Osteocyte (in vitro differentiated cells): ENCODE results near the gene ITPR1. TPM values are rescaled to one million over a fixed set of nuclear protein-coding genes. Genes with fewer than 3 reads are reported as not detected.

Experiments
- DNase-seq: peaks from one replicate; pipeline ENCODE4 v3.0.0; 2021; ENCODE audit warnings: mixed read lengths; ENCODE audit not compliant: unreplicated experiment; ENCODE audit errors: extremely low spot score
- H3K27ac Mint-ChIP-seq: one replicate; pipeline ENCODE4 v1.8.0; 2021; ENCODE audit warnings: mild to moderate bottlenecking, mixed read lengths; ENCODE audit not compliant: unreplicated experiment
- H3K27me3 Mint-ChIP-seq: one replicate; pipeline ENCODE4 v1.8.0; 2021; ENCODE audit warnings: mixed read lengths; ENCODE audit not compliant: unreplicated experiment
- H3K36me3 Mint-ChIP-seq: one replicate; pipeline ENCODE4 v1.8.0; 2021; ENCODE audit warnings: mixed read lengths; ENCODE audit not compliant: unreplicated experiment
- H3K4me1 Mint-ChIP-seq: one replicate; pipeline ENCODE4 v1.8.0; 2021; ENCODE audit warnings: mixed read lengths; ENCODE audit not compliant: unreplicated experiment
- H3K4me3 Mint-ChIP-seq: one replicate; pipeline ENCODE4 v1.8.0; 2021; ENCODE audit warnings: mild to moderate bottlenecking, moderate library complexity, mixed read lengths; ENCODE audit not compliant: unreplicated experiment
- H3K9me3 Mint-ChIP-seq: one replicate; pipeline ENCODE4 v1.8.0; 2021; ENCODE audit warnings: mixed read lengths; ENCODE audit not compliant: unreplicated experiment
- CTCF ChIP-seq: fragments of 200-600 bp; sonication (generic); IDR thresholded peaks from 2 replicates; pipeline ENCODE4 v1.5.0; 2021; ENCODE audit warnings: antibody characterized with exemption, mild to moderate bottlenecking, moderate library complexity
- total RNA-seq: library from RNA; stranded (reverse); gene quantifications from 2 replicates; pipeline ENCODE4 v1.2.1, GENCODE V29; 2021

Gene ITPR1
- total RNA-seq, 1 donor from 2014 or later, result 34.3 TPM

- Mint-ChIP-seq H3K27ac (no peak overlapping the region), H3K27me3 (peaks cover 5% of the 10 kb centered on the region), H3K9me3 (peaks cover 25% of the 10 kb centered on the region), H3K4me3 (no peak overlapping the region), H3K36me3 (peaks cover 8% of the 10 kb centered on the region), H3K4me1 (no peaks in the 10 kb centered on the region)
- no peak for TF ChIP-seq CTCF
- no peak for DNase-seq
These were observed 366.6 kb downstream of the ITPR1 start for GRCh38 chr3:4859788-4860187.

- TF ChIP-seq CTCF, result no peak
- no peak overlapping the region for H3K4me3 Mint-ChIP-seq
- H3K4me1 Mint-ChIP-seq, result peaks cover 15% of the 10 kb centered on the region
- H3K36me3 Mint-ChIP-seq, result peaks cover 8% of the 10 kb centered on the region
- H3K9me3 Mint-ChIP-seq, result peaks cover 21% of the 10 kb centered on the region
- no peak overlapping the region for H3K27ac Mint-ChIP-seq
- DNase-seq, result no peak
- peaks cover 5% of the 10 kb centered on the region for H3K27me3 Mint-ChIP-seq
These were observed 369.8 kb downstream of the ITPR1 start for GRCh38 chr3:4862973-4863372.

GRCh38 chr3:4864503-4864902 lies 371.4 kb downstream of the ITPR1 start:
- peaks cover 22% of the 10 kb centered on the region for H3K4me1 Mint-ChIP-seq
- DNase-seq, result no peak
- no peak overlapping the region for H3K4me3 Mint-ChIP-seq
- peaks cover 8% of the 10 kb centered on the region for H3K36me3 Mint-ChIP-seq
- peaks cover 21% of the 10 kb centered on the region for H3K9me3 Mint-ChIP-seq
- H3K27me3 Mint-ChIP-seq, result peaks cover 5% of the 10 kb centered on the region
- no peak overlapping the region for H3K27ac Mint-ChIP-seq
- TF ChIP-seq CTCF, result no peak

- Mint-ChIP-seq H3K27ac (no peak overlapping the region), H3K36me3 (peaks cover 8% of the 10 kb centered on the region), H3K9me3 (peaks cover 17% of the 10 kb centered on the region), H3K4me1 (peaks cover 22% of the 10 kb centered on the region), H3K27me3 (peaks cover 5% of the 10 kb centered on the region), H3K4me3 (no peak overlapping the region)
- no peak for DNase-seq
- no peak for TF ChIP-seq CTCF
These were observed 372.6 kb downstream of the ITPR1 start for GRCh38 chr3:4865714-4866113.

GRCh38 chr3:4866866-4867265 lies 373.7 kb downstream of the ITPR1 start:
- H3K27ac Mint-ChIP-seq, result no peak overlapping the region
- no peak overlapping the region for H3K4me3 Mint-ChIP-seq
- no peak for DNase-seq
- peaks cover 11% of the 10 kb centered on the region for H3K9me3 Mint-ChIP-seq
- H3K36me3 Mint-ChIP-seq, result peaks cover 5% of the 10 kb centered on the region
- H3K27me3 Mint-ChIP-seq, result peaks cover 5% of the 10 kb centered on the region
- H3K4me1 Mint-ChIP-seq, result peaks cover 22% of the 10 kb centered on the region
- TF ChIP-seq CTCF, result no peak
